ENCODE results near the gene SMAD3.

DNA sequence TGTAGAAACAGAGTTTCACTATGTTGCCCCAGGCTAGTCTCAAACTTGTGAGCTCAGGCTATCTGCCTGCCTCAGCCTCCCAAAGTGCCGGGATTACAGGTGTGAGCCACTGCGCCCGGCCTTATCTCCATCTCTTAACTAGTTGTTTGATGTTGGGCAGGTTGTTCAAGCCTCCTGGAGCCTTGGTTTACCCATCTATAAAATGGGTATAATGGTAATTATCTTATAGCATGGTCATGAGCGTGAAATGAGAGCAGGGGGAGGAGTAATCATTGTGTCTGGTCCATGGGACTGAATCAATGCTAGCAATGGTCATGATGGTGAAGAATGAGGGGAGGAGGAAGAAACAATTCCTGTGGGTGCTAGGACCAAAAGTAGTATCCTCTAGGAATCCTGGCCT is 32.0 kb downstream of the SMAD3 start:
- TF ChIP-seq, protein P1, sequence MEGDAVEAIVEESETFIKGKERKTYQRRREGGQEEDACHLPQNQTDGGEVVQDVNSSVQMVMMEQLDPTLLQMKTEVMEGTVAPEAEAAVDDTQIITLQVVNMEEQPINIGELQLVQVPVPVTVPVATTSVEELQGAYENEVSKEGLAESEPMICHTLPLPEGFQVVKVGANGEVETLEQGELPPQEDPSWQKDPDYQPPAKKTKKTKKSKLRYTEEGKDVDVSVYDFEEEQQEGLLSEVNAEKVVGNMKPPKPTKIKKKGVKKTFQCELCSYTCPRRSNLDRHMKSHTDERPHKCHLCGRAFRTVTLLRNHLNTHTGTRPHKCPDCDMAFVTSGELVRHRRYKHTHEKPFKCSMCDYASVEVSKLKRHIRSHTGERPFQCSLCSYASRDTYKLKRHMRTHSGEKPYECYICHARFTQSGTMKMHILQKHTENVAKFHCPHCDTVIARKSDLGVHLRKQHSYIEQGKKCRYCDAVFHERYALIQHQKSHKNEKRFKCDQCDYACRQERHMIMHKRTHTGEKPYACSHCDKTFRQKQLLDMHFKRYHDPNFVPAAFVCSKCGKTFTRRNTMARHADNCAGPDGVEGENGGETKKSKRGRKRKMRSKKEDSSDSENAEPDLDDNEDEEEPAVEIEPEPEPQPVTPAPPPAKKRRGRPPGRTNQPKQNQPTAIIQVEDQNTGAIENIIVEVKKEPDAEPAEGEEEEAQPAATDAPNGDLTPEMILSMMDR (IDR thresholded peaks at IDR 0.05), result no peak
- TF ChIP-seq POLR2A (IDR thresholded peaks at IDR 0.05), result no peak

Measured in prostate gland (tissue), 2 donors.